Stimulated activated CD4-positive, alpha-beta T cell treated with anti-CD3 and anti-CD28 coated beads, Interleukin-2, amount 100 ng/mL, for 48 hours (primary cell): ENCODE data around the gene EIF4E3.

Experiments used
- DNase-seq, 2 donors: peaks; one replicate each; pipeline ENCODE4 v3.0.0-alpha.2; 2020

Gene EIF4E3

DNA sequence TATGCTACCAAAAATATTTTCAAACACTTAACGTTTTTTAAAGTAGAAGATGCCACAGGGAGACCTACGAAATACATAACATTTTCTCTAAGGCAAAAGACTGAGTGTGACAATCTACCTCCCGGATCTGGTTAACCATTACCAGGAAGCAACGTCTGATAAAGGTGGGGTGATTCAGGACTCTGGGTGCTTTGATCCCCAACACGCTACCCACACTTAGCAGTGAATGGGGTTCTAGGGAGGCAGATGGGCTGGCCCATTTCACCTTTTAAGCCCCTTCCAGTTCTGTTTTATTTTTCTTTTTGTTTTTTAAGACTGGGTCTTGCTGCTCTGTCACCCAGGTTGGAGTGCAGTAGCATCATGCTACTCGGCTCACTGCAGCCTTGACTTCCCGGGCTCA is 39.5 kb downstream of the EIF4E3 start:
- no peak for DNase-seq

DNA sequence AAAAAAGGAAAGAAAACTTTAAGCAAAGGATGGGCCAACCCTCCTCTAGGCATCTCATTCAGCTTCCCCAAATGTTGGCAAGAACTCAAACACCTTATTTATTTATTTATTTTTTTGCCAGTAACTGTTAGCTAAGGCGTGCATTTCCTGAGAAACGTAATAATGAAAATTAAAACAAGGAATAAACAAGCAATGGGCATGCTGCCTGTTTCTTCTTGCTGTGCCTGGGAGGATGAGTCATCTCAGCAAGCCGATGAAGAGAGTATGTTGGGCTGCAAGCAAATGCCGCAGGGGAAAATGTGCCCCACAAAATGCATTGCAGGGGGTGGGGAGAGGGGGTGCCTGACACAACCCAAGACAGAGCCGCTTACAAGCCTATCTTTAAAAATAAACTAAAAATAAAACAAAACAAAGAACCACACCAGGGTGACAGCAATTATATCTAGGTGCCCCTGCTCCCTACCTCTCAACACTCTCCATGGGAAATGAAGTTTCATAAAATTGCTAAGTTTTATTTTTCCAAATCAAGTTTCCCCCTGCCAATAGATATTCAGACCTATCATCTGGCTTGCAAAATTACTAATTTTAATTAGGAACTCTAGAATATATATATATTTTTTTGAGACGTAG is 40.3 kb downstream of the EIF4E3 start:
- no peak for DNase-seq

DNA sequence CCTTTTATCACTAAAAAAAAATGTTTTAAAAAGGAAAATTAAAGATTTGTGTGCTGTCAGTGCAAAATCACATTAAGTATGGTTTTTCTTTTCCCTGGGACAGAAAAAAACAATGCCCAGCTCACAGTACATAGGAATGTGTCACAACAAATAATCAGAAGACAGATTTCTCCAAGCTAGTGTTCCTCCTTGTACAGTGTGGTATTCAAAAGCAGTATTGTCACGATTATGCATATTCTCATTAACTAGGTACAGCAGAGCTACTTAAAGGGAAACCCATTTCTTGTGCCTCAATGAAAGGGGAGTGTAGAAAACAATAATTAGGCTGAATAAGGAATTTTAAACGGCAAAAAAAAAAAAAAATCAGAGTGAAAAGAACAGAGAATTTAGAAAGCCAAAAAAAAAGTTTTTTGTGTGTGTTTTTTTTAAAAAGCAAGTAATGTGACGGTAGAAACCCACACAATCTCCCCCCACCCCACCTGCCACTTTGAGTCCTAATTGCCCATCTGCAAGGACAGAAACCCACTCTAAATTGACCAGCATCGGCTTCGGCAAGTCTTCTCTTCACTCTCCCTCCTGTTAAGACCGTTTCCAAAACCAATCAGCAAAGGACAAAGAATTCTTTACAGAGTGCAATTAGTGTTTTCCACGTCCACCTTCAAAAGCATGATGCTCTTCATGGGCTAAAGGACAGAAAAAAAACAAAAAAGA is 41.0 kb downstream of the EIF4E3 start:
- no peak for DNase-seq

DNA sequence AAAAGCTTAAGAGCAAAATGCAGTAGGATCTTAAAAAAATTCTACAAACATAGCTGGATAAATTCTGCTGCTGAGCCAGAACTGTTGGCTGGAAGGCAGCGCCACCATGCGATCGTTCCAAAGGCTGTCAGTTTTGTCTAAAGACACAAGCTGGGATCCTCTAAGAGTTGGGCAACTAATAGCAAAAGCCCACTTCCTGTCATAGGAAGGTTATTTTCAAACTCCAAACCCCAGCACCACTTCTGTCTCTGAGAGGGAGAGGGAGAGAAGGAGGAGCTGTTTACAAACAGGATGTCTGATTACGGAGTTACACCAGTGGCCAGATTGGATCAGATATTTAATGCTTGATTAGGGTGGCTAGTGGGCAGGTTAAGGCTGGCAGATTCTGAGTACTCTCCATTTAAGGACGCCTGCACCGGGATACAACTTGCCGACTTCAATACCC is 44.0 kb downstream of the EIF4E3 start:
- DNase-seq: peak; percentile 10 to 18

DNA sequence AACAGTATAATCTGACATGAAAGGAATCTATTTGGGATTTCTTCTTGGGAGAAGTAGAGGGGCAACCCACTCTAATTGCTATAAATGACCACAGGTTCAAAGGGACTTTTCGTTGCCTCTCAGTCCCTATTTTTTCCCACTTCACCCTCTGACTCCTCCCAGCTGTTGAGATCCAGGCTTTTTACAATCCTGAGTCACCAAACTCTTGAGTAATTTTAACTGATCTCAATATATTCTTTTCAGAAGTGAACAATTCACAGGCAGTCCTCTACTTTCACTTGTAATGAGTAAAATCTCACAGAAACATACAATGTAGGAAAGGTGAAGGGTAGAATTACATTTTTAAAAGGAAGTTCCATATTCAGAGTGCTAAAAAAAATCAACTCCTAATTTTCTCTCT is 44.6 kb downstream of the EIF4E3 start:
- DNase-seq: no peak

DNA sequence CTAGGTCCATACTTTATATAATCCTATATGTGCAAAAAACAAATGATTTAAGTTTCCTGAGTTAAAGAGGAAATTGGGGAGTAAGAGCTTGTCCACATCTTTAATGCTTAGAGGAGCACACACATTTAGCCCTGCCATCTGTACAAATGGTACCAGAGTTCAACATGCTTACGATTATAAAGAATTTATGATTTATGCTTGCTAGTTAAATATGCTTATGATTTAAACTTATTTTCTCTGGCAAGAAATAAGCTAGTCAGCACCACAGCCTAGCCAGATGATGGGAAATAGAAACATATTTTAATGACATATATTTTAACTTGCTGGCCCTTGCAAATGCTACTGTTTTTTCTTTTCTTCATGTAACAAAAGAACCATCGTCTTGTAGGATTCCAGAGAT is 48.3 kb downstream of the EIF4E3 start:
- no peak for DNase-seq

DNA sequence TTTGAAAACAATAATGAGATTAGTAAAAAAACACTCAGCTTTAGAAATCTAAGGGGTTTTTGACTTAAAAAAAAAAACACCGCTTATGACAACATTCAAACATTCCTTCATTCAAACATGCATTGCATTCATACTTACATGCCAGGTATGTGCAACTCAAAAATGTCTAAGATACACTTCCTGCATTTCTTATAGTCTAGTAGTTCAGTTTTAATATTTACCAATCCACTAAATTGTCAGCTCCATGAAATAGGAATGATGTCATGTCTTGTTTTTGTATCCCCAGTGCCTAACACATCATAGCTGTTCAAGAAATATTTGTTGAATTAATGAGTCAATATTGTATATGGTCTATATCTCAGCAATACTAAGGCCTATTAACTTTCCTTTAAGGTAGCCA is 51.7 kb downstream of the EIF4E3 start:
- DNase-seq: no peak

DNA sequence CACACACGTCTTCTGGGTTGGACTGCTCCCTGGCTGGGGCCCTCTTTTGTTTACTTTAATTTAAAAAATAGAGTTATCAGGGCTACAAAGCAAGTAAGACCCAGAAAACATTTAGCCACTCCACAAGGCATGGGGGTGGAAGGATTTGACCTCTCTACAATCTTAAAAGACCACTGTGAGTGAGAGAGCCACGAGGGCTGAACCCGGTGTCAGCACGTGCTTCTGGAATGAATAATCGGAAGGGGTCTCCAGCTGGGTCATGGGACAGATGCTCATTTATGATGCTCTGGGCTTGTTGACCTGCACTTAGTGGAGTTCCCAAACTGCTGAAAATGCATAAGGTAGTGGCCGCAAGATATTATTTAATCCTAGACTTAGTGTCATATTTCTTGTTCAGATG is 52.4 kb downstream of the EIF4E3 start:
- DNase-seq: no peak

DNA sequence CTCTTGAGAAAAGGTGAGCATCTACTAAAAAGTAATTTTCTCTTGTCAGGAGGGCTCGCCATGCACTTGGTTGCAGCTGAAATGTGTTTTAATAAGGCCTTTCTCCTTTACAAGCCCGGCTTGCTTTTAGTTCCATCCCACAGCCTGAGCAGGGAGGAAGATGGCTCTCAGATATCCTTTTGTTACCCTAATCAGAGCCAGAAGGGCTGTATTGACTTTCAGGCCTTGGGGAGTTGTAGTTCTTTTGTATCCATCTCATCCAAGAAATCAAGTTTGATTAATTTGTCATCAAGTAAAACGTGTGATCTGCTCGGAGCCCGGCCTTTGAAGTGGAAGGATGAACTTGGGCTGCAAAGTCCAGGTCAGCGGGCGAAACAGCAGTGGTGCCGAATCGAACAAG is 52.9 kb downstream of the EIF4E3 start:
- no peak for DNase-seq

DNA sequence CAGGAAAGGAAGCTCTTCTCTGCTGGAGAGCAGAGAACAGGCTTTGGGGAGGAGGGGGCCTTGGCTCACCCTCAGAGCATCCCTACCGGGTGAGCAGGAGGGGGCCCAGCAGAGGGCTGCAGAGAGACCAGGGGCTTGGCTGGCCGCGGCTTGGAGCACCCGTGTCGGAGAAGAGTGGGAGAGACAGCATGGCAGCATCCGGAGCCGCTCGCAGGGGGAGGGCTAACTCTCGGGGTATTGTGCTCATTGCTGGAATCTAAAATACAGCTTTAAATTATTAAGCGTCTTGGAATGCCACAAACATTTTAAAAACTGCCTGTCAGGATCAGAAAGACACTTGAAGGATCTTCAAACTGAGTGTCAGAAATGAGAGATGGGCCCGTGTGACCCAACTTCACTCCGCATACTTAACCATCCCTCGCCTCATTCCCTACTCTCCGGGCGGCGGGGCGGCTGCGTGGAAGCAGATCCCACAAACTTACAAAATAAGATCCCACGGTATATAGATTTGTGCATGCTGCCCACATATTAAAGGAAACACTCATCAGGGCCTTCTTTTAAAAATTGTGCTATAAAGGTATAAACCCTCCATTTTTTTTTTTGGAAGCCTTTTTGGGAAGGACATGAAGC is 53.9 kb downstream of the EIF4E3 start:
- DNase-seq: no peak

DNA sequence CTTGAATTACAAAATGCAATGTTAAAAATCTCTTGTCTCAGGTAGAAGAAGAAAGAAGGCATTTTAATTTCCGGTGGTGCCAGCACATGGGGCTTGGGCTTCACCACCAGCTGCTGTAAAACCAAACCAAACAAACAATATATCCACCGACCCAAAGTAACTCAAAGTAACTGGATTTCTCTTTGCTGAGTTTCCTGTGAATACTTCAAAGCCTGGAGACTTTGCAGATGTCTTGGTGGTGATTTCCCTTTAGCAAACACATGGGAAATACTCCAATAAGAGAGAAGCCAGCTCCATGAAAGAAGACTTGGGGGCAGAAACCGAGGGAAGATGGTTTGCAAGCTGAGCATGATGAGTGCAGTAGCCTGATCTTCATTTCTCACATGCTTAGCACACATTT is 62.6 kb downstream of the EIF4E3 start:
- no peak for DNase-seq

DNA sequence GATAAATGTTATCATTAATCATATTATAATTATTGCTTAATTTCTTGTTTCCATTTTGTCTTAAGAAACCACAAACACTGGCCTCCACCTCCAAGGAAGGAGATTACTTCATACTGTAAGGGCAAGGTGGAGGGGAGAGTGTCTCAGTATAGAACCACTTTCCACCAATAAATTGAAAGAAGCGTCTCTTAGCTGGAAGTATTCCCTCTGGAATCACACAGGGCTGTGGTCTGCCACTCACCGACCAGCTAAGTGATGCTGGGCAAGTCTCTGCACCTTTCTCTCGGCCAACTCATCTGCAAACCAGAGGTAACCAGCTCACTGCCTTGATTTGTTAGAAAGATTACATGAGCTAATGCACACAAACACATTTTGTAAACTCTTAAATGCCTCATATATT is 63.1 kb downstream of the EIF4E3 start:
- DNase-seq: no peak

DNA sequence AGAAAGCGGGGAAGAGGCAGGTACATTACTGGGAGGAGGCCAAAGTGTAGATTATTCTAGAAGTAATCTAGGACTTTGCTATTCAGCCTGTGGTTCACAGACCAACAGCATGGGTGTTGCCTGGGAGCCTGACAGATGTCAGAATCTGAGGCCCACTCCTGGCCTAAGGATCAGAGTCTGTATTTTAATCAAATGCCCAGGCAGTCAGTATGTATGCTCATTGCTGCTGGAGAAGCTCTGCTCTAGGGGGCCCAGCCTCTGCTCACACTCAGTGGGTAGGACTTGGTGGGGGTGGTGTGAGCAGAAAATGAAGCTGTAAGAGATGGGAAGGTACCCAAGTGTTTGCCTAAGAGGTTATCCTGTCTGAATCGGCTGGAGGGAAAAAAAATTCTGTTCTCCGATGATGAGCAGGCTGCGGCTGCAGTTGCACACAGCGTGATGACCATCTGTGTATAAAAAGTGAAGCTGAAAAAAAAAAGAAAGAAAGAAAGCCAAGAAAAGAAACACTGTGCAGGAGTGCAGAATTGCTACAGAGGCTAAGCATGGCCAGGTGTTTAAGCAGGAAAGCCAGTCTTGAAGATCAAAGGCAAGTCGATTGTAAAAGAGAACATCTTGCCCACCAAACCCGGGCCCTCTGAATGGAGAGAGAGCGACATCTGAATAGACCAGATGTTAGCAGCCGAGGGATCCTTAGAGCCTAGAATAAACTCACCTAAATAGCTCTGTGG is 65.2 kb downstream of the EIF4E3 start:
- no peak for DNase-seq

DNA sequence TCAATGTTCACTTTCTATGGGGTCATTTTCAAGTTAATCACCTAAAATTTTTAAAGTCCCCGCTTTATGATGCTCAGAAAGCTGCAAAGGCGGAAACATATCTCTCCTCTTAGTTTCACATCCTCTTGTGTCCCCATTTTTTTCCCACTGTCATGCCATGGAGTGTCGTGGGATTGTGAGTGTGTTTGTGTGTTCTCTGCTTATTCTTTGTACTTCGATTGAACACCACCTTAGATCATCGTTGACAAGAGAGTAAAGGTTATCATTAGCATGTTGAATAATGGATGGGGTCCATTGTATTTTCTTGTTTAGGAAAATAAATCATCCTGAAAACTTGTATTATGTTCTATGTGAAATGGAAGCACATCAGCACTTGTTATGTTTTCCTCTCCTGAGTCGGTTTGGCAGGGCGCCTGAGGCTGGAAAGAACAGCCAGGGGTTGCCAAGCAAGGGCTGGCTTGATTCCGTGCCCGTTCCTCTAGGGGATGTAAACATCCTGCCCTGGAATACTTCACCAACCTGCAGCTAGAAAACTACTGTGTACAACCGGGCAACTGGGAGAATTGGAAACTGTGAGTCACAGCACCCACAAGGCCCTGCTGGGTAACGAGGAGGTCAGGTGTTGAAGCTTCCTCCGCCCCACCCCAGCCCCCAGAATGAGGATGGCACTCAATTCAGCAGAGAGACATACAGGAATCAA is 67.2 kb downstream of the EIF4E3 start:
- DNase-seq: no peak

DNA sequence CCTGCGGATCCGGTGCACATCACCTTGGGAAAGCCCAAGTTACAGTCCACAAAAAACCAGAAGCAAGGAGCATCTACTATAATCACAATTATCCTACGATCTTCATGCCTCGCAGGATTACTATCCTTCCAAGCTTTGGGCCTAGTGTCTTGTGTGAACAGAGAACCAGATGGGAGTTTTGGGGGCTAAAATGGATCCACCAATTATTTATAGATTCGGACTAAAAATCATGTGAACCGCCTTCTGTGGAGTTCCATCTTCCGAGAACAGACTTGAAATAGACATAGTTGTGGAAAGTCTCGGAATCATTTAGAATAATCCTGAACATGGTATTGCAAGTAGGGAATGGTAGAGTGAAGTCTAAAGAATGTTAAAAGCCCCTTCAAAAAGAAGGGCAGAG is 70.1 kb downstream of the EIF4E3 start:
- DNase-seq: no peak

DNA sequence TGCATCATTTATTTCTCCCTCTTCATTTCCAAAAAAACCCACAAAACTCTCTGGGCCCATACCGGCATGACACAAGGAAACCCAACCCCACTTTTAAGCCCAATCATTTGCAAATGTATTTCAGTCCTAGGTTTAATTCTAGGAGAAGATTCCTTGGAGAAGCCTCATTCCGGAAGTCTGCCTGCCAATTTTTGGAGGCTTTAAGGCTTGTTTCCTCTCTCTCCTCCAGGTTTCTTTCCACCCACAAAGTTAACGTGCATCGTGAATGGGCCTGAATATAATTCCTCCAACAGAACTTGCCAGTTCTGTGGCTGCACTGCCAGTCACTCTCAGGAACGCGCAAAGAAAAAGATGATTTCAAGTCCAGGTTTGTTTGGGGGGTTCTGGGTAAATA is 71.8 kb downstream of the EIF4E3 start:
- no peak for DNase-seq

DNA sequence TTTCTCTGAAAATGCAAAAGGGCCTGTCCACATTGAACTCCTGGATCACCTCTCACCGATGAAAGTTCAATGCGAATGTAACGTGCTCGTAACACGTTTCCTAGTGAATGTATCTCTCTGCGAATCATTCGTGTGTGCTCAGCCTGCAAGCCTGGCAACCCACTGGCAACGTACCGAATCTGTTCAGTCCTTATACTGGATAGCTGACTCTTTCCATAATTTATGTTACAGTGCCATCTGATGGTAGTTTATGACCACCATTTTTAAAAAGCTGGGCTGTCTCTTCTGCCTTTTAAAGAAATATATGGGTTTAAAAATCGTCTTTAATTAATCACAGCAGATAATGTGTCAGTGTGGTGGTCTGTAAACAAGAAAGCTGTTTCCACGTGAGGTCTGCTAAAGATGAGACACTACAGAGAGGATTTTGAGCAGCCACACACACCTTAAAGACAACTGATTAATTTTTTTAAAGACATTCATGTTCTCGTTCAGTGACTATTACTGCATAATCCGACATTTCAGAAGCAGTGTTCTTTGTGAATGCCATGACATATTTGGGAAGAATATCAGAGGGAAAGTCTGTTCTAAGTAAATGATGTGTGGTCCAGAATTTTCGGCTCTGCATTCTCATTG is 72.3 kb downstream of the EIF4E3 start:
- DNase-seq: no peak

DNA sequence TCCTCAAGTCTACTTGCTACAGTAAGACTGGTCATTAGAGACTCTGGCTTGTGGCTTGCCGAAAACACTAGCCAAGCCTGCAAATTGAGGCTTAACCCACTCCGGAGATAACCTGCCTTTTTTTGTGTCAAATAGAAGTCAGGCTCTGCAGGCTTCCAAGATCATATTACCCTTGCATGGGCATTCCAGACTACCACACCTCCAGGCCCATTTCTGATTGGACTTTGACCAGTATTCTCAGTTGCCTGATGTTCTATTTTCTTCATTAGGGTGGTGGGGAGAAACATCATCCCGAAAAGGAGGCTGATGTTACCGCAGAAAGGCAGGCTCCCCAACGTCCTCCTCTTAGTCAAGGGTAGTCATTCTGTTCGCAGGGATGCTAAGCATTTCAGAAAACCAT is 73.6 kb downstream of the EIF4E3 start:
- no peak for DNase-seq

DNA sequence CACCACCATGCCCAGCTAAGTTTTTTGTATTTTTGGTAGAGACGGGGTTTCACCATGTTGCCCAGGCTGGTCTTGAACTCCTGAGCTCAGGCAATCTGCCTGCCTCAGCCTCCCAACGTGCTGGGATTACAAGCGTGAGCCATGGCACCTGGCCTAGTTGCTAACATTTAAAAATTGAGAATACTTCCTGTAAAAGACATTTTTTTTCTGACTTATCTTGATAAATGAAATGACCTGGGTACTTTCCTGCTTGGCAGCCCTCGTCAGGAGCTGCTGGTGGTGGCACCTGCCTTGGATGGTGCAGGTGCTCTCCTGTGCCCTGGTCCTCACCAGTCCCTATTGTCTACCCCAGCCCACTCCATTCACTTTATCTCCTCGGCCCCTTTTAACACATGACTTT is 74.8 kb downstream of the EIF4E3 start:
- DNase-seq: no peak

DNA sequence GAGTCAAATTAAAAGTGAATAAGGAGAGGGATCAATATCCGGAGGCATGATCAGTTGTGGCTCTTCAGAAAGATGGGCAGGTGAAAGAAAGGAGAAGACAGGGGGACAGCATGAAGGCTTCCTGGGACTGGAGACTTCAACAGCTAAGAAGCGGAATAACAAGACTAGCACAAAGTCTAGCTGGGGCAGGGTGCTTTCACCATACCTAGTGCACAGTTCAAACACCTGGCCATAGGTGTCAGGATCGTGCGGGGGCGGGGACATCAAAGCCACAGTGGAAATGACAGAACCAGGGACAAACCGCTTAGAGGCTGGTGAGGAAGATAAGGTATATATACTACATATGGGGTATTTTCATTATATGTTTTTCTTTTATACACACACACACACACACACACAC is 75.4 kb downstream of the EIF4E3 start:
- no peak for DNase-seq

DNA sequence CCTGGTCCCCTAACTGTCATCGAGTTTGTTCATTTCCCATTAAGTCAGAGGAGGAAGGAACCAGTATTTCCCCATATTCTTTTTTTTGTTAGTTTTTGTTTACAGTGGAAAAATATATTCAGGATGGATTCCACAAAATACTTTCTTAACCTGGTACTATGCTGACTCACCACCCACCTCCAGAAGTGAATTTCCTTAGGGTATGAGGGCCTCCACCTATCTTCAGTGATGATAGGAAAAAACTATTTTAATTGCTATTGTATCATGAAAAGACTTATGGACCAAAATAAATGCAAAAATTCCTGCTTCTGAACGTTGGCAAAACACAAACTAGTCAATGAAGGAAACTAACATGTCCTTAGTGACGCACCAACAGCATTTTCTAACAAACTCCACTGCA is 77.5 kb downstream of the EIF4E3 start:
- no peak for DNase-seq

DNA sequence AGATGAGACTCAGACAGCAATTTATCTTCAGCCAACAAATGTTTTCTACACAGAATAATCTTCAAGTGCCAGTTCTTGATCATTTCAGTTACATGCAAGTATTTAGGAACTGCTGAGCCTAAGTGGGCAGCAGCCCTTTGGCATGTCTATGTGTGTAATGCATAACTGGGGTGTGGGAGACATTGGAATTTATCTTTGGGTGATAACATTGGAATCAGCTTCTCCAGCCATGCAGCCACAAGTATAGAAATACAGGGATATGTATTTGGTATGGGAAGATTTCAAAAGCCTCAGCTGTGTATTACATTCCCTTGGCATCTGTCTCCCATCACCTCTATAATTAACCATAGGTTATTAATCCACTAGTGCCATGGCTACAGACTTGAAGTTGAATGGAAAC is 78.2 kb downstream of the EIF4E3 start:
- no peak for DNase-seq

DNA sequence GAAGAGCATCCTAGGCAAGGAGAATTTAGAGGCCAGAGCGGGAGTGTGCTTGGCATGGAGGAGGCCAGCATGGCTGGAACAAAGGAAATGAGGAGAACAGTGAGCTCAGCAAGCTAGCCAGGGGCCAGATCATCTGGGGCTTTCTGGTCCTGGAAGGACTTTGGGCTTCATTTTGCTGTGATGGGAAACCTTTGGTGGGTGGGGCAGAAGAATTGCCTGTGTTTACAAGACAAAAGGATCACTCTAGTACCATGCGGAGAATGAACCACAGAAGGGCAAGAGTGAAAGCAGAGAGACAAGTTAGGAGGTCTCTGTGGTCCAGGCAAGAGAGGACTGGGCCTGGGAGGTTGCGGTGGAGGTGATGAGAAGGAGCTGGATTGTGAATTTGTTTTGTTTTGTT is 80.1 kb downstream of the EIF4E3 start:
- no peak for DNase-seq
